KMS-11 (cell line): Measurements from ENCODE around the gene SLC35F3.

Experiments
- H2AFZ ChIP-seq: fragments of 200-600 bp; sonication (generic); 2 replicates; pipeline ENCODE4 v1.6.1; 2016; ENCODE audit warnings: antibody characterized with exemption, mixed run types, low read depth
- H3K27ac ChIP-seq: fragments of 200-600 bp; sonication (generic); 2 replicates; pipeline ENCODE4 v1.6.1; 2016; ENCODE audit warnings: mild to moderate bottlenecking, mixed run types
- H3K27me3 ChIP-seq: fragments of 200-600 bp; sonication (generic); 2 replicates; pipeline ENCODE4 v1.6.1; 2017; ENCODE audit warnings: mild to moderate bottlenecking, low read depth, mixed run types, moderate library complexity; ENCODE audit not compliant: insufficient read depth
- H3K36me3 ChIP-seq: fragments of 200-600 bp; sonication (generic); 2 replicates; pipeline ENCODE4 v1.6.1; 2017; ENCODE audit warnings: mild to moderate bottlenecking, mixed run types; ENCODE audit not compliant: insufficient read depth
- H3K4me1 ChIP-seq: fragments of 200-600 bp; sonication (generic); 2 replicates; pipeline ENCODE4 v1.6.1; 2016; ENCODE audit warnings: mild to moderate bottlenecking, low read depth, mixed run types; ENCODE audit not compliant: poor library complexity, severe bottlenecking
- H3K4me2 ChIP-seq: fragments of 200-600 bp; sonication (generic); 2 replicates; pipeline ENCODE4 v1.7.0; 2016; ENCODE audit warnings: mild to moderate bottlenecking, mixed run types
- H3K4me3 ChIP-seq: fragments of 200-600 bp; sonication (generic); IDR thresholded peaks from 2 replicates; pipeline ENCODE4 v1.6.1; 2017; ENCODE audit warnings: low read depth, low read length, mixed read lengths; ENCODE audit not compliant: insufficient read depth
- H3K79me2 ChIP-seq: fragments of 200-600 bp; sonication (generic); 2 replicates; pipeline ENCODE4 v1.6.1; 2016; ENCODE audit warnings: low read depth, mixed run types; ENCODE audit not compliant: insufficient read depth
- H3K9ac ChIP-seq: fragments of 200-600 bp; sonication (generic); 2 replicates; pipeline ENCODE4 v1.6.1; 2016; ENCODE audit warnings: mild to moderate bottlenecking, mixed run types
- H4K20me1 ChIP-seq: fragments of 200-600 bp; sonication (generic); 2 replicates; pipeline ENCODE4 v1.6.1; 2016; ENCODE audit warnings: mild to moderate bottlenecking, mixed run types; ENCODE audit not compliant: insufficient read depth
- TF ChIP-seq, protein P1 (sequence below): fragments of 200-600 bp; sonication (generic); conservative IDR thresholded peaks from 2 replicates; pipeline ENCODE4 v1.6.1; 2017; ENCODE audit warnings: low read depth, mild to moderate bottlenecking, antibody characterized with exemption, low read length, moderate library complexity, mixed read lengths

SLC35F3 gene

GRCh38 chr1:234320069-234320468 lies 415.6 kb downstream of the SLC35F3 start:
- H3K79me2 ChIP-seq = no peaks in the 10 kb centered on the region
- H3K36me3 ChIP-seq = no peaks in the 10 kb centered on the region
- TF ChIP-seq, protein P1, sequence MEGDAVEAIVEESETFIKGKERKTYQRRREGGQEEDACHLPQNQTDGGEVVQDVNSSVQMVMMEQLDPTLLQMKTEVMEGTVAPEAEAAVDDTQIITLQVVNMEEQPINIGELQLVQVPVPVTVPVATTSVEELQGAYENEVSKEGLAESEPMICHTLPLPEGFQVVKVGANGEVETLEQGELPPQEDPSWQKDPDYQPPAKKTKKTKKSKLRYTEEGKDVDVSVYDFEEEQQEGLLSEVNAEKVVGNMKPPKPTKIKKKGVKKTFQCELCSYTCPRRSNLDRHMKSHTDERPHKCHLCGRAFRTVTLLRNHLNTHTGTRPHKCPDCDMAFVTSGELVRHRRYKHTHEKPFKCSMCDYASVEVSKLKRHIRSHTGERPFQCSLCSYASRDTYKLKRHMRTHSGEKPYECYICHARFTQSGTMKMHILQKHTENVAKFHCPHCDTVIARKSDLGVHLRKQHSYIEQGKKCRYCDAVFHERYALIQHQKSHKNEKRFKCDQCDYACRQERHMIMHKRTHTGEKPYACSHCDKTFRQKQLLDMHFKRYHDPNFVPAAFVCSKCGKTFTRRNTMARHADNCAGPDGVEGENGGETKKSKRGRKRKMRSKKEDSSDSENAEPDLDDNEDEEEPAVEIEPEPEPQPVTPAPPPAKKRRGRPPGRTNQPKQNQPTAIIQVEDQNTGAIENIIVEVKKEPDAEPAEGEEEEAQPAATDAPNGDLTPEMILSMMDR = no peak
- no peaks in the 10 kb centered on the region for H4K20me1 ChIP-seq
- H3K27me3 ChIP-seq = no peaks in the 10 kb centered on the region
- H3K4me3 ChIP-seq = no peak overlapping the region
- H3K27ac ChIP-seq = no peak overlapping the region
- no peaks in the 10 kb centered on the region for H3K4me1 ChIP-seq
- H3K9ac ChIP-seq = no peak overlapping the region
- no peak overlapping the region for H3K4me2 ChIP-seq
- H2AFZ ChIP-seq = no peak overlapping the region

DNA sequence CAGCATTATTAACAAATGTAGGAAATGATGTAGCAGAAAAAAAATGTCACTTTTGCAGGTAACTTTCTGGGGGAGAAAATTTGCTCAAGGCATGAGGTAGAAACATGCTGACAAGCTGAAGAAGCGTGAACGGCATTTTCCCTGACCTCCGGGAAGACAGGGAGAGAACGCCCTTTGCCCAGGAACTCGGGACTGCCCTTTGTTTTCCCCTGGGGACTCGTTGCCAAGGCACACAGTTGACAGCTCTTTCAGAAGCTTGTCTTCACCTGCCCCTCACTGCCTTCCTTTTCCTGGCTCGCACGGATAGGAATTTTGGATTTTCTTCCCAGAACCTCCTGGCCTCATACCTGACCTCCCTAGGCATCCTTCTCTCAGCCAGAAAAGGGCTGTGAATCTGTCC lies 416.1 kb downstream of the SLC35F3 start:
- Histone ChIP-seq H3K79me2 (no peaks in the 10 kb centered on the region), H3K4me1 (no peaks in the 10 kb centered on the region), H3K4me2 (no peak overlapping the region), H3K4me3 (no peak overlapping the region), H3K9ac (no peak overlapping the region), H4K20me1 (no peaks in the 10 kb centered on the region), H3K36me3 (no peaks in the 10 kb centered on the region), H3K27me3 (no peaks in the 10 kb centered on the region), H2AFZ (no peak overlapping the region), H3K27ac (no peak overlapping the region)
- TF ChIP-seq, protein P1 = no peak

- H3K9ac ChIP-seq = no peak overlapping the region
- H3K27ac ChIP-seq = no peak overlapping the region
- TF ChIP-seq, protein P1 = no peak
- H3K27me3 ChIP-seq = no peaks in the 10 kb centered on the region
- no peak overlapping the region for H3K4me2 ChIP-seq
- H2AFZ ChIP-seq = no peak overlapping the region
- no peaks in the 10 kb centered on the region for H3K4me1 ChIP-seq
- no peaks in the 10 kb centered on the region for H3K79me2 ChIP-seq
- H3K4me3 ChIP-seq = no peak overlapping the region
- H4K20me1 ChIP-seq = no peaks in the 10 kb centered on the region
- H3K36me3 ChIP-seq = no peaks in the 10 kb centered on the region
Measured at GRCh38 chr1:234321231-234321630, 416.8 kb downstream of the SLC35F3 start.

DNA sequence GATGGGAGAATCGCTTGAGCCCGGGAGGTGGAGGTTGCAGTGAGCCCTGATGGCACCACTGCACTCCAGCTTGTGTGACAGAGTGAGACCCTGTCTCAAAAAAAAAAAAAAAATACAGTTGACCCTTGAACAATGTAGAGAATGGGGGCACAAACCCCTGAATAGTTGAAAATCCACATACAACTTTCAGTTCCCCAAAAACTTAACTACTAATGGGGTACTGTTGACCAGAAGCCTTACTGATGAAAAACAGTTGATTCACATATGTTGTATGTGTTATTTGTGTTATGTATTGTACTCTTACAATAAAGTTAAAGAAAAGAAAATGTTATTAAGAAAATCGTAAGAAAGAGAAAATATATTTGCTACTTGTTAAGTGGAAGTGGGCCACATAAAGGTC lies 417.6 kb downstream of the SLC35F3 start:
- TF ChIP-seq, protein P1 = no peak
- H3K27ac ChIP-seq = no peak overlapping the region
- no peak overlapping the region for H3K9ac ChIP-seq
- no peak overlapping the region for H2AFZ ChIP-seq
- no peak overlapping the region for H3K4me2 ChIP-seq
- no peaks in the 10 kb centered on the region for H3K79me2 ChIP-seq
- no peaks in the 10 kb centered on the region for H4K20me1 ChIP-seq
- no peaks in the 10 kb centered on the region for H3K36me3 ChIP-seq
- no peaks in the 10 kb centered on the region for H3K4me1 ChIP-seq
- no peak overlapping the region for H3K4me3 ChIP-seq
- H3K27me3 ChIP-seq = no peaks in the 10 kb centered on the region
